ENCODE results near the gene GNG7.

GRCh38 chr19:2645826-2646225 is 56.7 kb downstream of the GNG7 start:
- TF ChIP-seq, protein P1, sequence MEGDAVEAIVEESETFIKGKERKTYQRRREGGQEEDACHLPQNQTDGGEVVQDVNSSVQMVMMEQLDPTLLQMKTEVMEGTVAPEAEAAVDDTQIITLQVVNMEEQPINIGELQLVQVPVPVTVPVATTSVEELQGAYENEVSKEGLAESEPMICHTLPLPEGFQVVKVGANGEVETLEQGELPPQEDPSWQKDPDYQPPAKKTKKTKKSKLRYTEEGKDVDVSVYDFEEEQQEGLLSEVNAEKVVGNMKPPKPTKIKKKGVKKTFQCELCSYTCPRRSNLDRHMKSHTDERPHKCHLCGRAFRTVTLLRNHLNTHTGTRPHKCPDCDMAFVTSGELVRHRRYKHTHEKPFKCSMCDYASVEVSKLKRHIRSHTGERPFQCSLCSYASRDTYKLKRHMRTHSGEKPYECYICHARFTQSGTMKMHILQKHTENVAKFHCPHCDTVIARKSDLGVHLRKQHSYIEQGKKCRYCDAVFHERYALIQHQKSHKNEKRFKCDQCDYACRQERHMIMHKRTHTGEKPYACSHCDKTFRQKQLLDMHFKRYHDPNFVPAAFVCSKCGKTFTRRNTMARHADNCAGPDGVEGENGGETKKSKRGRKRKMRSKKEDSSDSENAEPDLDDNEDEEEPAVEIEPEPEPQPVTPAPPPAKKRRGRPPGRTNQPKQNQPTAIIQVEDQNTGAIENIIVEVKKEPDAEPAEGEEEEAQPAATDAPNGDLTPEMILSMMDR (IDR thresholded peaks at IDR 0.05; ENCODE audit: insufficient read depth, low read depth, low read length), result no peak
- no peak for TF ChIP-seq EZH2 (IDR thresholded peaks at IDR 0.05; ENCODE audit: insufficient read depth, low read length)

Measured in astrocyte (in vitro differentiated cells and primary cell).